Activated CD4-positive, alpha-beta T cell treated with anti-CD3 and anti-CD28 coated beads for 48 hours (primary cell): ENCODE measurements around the gene YJEFN3.

Source experiments
- DNase-seq: peaks from one replicate; pipeline ENCODE4 v3.0.0-alpha.2; 2020

YJEFN3 gene

DNA sequence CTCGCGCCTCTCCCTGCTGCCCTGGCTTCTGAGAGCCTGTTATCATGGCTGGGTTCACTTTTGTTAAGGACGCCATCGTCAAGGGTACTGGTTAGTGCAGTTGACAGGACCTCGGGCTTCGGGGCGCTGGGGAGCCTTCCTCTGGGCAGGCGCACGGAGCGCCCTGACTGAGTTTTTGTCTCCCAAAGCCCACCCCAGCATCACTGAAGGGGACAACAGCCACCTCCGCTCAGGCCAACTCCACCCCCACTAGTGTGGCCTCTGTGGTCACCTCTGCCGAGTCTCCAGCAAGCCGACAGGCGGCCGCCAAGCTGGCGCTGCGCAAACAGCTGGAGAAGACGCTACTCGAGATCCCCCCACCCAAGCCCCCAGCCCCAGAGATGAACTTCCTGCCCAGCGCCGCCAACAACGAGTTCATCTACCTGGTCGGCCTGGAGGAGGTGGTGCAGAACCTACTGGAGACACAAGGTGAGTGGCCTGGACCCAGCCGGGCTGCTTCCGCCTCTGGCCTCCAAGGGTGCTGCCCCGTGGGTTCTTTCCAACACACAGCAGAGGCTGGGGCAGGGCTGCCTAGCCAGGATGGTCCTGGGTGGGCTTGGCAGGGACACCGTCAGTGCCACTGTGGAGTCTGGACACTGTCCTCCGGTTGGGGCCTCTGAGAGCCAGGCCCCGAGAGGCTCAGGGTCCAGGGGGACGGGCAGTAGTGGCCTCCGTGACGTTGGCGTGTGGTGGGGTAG is 30.3 kb upstream of the YJEFN3 start:
- no peak for DNase-seq

DNA sequence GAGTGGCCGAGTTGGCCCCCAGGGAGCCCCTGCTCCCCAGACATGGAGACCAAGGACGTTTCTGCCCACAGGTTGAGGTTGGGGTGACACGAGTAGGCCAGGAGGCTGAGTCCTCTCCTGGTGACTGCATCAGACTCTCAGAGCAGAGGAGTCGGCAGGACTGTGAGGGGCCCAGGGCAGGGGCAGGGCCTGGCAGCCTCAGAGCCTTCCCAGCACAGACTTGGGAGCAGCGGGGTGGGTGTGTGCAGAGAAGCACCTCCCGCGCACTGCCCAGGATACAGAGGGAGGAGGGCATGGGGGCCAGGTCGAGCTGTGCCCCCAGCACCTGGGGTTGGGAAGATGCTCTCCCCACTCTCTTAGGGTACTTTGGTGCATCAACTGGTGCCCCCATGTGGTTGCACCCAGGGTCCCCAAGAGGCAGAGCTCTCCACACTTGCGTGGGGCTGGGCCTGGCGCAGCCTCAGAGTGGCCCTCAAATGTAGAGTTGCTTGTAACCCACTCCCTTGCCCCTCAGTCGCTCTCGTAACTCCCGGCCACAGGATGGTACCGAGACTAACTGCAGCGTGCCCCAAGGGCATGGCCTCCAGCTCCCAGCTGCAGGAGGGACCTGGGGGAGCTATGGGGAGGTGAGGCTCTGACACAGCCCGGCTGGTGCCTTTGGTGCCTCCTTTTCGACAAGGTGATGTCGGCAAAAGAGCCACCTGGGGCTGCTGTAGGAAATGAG is 29.3 kb upstream of the YJEFN3 start:
- DNase-seq, result no peak

GRCh38 chr19:19500975-19501644 is 27.6 kb upstream of the YJEFN3 start:
- DNase-seq, result no peak

DNA sequence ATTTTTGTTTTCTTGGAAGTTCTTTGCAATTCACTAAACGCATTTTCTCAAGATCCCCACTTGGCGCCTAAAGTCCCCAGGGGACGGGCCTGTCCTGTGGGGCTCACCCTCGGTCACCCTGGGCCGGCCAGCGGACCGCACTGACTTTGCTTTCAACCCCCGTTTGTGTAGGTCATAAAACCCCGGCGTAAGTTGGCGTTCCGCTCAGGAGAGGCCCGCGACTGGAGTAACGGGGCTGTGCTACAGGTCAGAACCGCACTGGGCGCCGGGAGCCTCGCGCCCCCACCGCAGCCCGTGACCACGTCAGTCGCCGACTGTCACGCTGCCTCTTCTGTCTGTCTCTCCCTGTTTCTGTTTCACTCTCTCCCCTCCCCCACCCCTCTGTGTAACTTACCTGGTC is 26.9 kb upstream of the YJEFN3 start:
- no peak for DNase-seq

GRCh38 chr19:19502281-19502680 is 26.4 kb upstream of the YJEFN3 start:
- DNase-seq, result no peak

GRCh38 chr19:19502808-19503602 is 25.7 kb upstream of the YJEFN3 start:
- DNase-seq, result no peak

DNA sequence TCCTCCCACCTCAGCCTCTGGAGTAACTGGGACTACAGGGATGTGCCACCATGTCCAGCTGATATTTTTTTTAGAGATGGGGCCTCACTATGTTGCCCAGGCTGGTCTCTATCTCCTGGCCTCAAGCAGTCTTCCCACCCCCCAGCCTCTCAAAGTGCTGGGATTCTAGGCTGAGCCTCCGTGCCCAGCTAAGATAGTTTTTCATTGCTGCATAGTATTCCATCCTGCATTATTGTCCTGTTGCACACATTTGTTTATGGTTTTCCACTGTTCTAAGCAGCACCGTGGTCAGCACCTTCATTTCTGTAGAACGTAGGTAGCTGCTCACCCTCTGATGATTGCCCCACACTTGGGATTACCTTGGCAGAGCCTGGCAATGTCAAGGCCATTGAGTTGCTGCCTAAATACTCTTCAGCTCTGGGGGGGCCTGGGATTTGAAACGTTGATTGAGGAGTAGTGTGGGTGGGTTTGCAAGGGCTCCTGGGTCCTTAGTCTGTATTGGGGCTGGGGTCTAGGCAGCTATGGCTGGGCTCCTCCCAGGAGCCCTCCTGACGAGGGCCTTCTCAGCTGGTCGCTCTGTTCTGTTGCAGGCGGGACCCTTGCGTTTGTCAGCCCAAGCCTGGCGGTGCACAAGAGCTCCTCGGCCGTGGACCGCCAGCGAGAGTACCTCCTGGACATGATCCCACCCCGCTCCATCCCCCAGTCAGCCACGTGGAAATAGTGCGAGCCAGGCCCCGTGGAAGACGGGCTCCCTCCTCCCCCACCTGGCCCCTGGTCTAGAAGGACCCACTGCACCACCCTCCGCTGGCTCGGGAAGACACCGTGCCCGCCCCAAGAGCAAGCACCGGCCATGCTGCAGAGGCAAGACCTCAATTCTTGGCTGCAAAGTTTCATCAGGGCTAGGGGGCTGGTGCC is 23.7 kb upstream of the YJEFN3 start:
- DNase-seq, result no peak

GRCh38 chr19:19505669-19506326 is 22.9 kb upstream of the YJEFN3 start:
- DNase-seq, result no peak

- DNase-seq, result no peak
These were observed 22.1 kb upstream of the YJEFN3 start for GRCh38 chr19:19506592-19506991.

GRCh38 chr19:19507354-19507753 is 21.4 kb upstream of the YJEFN3 start:
- DNase-seq, result no peak

DNA sequence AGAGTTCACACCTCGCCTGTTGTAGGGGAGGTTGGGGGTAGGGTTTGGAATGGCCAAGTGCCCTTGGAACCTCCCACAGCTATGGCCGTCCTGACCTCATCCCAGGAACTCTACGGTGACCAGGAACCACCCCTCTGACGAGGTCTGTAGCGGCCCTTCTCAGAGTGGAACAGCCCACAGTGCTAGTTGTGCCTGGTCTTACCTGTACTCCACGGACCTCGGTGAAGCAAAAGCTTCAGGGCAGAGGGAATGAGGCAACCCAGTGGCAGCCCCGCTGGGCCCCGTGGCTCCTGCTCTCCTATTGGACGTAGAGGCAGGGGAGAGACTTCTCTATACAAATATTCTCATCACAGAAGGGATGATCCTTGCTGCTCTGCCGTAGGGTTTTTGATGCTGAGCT is 20.5 kb upstream of the YJEFN3 start:
- DNase-seq, result no peak

DNA sequence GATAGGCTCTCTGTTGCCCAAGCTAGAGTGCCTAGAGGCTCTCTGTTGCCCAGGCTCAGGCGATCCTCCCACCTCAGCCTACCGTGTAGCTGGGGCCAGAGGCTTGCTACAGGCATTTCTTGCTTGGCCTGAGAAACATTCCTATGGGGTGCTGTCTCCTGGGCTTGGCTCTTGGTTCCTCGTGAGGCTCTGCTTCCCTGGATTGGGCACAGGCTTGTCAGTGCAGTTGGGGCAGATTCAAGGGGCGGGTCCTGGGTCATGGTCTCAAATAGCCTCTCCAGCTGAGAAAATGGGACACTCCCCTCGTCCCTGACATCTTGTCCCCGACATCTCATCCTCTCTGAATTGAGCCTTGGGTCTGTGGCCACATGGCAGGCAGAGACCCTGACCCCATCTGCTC is 18.3 kb upstream of the YJEFN3 start:
- no peak for DNase-seq

DNA sequence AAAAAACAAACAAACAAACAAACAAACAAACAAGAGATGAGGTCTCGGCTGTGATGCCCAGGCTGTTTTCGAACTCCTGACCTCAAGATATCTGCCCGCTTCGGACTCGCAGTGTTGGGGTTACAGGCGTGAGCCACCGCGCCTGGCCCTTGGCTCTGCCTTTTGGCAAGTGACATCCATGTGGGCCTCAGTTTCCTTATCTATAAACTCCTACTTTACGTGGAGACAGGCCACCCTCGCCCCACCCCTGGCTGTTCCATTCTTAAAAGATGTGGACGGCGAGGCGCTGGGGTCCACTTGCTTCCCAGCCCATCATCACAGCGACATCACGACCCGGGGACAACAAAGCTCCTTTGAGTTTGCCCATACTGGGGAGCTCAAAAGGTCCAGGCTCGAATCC is 15.0 kb upstream of the YJEFN3 start:
- DNase-seq, result no peak

DNA sequence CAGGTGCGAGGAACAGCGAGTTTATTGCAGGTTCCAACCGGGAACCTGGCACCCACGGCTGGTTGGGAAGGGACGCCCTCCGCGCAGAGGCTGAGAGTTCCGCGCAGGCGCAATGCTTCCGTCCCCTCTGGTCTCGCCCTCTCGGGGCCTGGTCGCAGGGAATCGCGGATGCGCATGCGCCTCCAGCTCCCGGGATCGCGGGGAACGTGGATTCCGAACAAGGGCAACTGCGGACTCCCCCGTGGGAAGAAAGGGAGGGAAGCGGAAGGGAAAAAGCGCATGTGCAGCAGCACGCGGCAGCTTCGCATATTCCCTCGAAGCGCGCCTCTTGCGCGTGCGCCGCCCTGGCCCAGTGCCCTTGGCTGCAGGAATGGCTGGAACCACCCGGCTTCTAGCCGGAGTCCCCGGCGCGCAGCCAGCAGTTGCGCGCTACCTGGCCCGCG is 14.5 kb upstream of the YJEFN3 start:
- DNase-seq, result no peak

DNA sequence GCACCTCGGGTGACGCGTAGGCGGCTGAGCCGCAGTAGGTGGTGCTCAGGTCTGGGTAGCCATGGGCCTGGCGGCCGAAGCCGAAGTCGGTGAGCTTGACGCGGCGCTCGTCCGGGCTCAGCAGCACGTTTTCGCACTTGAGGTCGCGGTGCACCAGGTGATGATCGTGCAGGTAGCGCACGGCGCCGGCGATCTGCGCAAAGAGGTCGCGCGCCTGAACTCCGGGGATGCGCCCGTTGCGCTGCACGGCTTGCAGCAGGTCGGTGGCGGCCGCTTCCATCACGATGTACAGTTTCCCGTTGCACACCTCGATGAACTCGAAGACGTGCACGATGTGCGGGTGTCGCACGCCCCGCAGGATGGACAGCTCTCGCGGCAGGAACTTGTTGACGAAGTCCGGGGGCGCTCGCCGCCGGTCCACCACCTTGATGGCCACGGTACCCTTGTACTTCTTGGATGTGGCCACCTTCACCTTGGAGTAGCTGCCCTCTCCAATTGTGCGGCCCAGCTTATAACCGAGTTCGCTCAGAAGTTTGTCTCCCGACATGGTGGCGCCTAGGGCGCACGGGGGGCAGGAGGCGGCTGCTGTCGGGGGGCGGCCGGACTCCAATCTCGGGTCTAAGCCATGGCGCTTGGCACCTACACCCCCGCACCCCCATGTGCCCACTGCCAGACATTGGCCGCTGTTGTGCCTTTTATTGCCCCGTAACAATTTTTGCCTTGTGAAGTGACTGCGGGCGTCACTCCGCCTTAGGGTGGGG is 13.7 kb upstream of the YJEFN3 start, which contains the start of gene TSSK6:
TSSK6 (minus strand) TSS at position 668 of the 761 bp plus-strand sequence; CDS start at position 547, 121 bp downstream.
- no peak for DNase-seq

- peak; percentile 95 for DNase-seq
These were observed 12.8 kb upstream of the YJEFN3 start, which contains the start of gene NDUFA13 for GRCh38 chr19:19515642-19516519. NDUFA13 (plus strand) TSS chr19:19516225; CDS start chr19:19516239, 14 bp downstream.

GRCh38 chr19:19517235-19517619 is 11.5 kb upstream of the YJEFN3 start:
- no peak for DNase-seq

DNA sequence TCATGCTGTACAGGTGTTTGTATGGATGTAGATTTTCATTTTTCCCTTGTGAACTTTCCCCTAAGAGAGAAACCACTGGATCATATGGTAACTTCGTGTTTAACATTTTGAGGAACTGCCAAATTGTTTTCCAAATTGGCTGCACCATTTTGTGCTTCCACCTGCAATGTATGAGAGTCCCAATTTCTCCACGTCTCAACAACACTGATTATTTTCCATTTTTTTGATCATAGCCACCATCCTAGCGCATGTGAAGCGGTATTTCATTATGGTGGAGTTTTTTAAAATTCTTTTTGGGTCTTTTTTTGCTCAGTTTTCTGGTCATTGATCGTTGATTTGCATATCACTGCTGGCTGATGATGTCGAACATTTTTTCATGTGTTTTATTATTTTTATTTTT is 7.7 kb upstream of the YJEFN3 start:
- DNase-seq, result no peak

- no peak for DNase-seq
These were observed 5.5 kb upstream of the YJEFN3 start for GRCh38 chr19:19523177-19523576.
